HepG2 (cell line): ENCODE measurements around the gene CPNE4. TPM values are rescaled to one million over a fixed set of nuclear protein-coding genes. Genes with fewer than 3 reads are reported as not detected.

Source experiments
- CEBPB ChIP-seq: IDR thresholded peaks from 2 replicates; pipeline ENCODE4 v1.6.1; 2011; ENCODE audit warnings: low read depth, low read length, improper control_type of control experiment, borderline replicate concordance
- FOSL1 ChIP-seq: sonication (generic); formaldehyde crosslinking; IDR thresholded peaks from 2 replicates; pipeline ENCODE4 v1.9.0; 2021; ENCODE audit warnings: missing genetic modification reagents, borderline replicate concordance
- HDAC6 ChIP-seq: fragments of 200-600 bp; sonication (generic); IDR thresholded peaks from 2 replicates; pipeline ENCODE4 v1.7.0; 2017; ENCODE audit warnings: mild to moderate bottlenecking, antibody characterized with exemption, low read length, low read depth
- NFE2 ChIP-seq: sonication (generic); formaldehyde crosslinking; IDR thresholded peaks from 2 replicates; pipeline ENCODE4 v1.4.0; 2020; ENCODE audit warnings: missing genetic modification reagents
- PAX8 ChIP-seq: sonication (generic); formaldehyde crosslinking; IDR thresholded peaks from 2 replicates; pipeline ENCODE4 v1.8.0; 2022; ENCODE audit warnings: mild to moderate bottlenecking, missing genetic modification reagents, borderline replicate concordance
- SNRNP70 ChIP-seq: fragments of 200-400 bp; formaldehyde crosslinking; IDR thresholded peaks from 2 replicates; pipeline ENCODE4 v1.6.1; 2017; ENCODE audit warnings: mild to moderate bottlenecking, low read depth, low read length, moderate library complexity
- SRY ChIP-seq: sonication (generic); formaldehyde crosslinking; IDR thresholded peaks from 2 replicates; pipeline ENCODE4 v1.8.0; 2022; ENCODE audit warnings: mild to moderate bottlenecking, missing genetic modification reagents
- SYNCRIP ChIP-seq: fragments of 200-400 bp; formaldehyde crosslinking; IDR thresholded peaks from 2 replicates; pipeline ENCODE4 v1.6.1; 2018; ENCODE audit warnings: mild to moderate bottlenecking, low read depth, low read length; ENCODE audit not compliant: insufficient read depth
- ZNF33A ChIP-seq: sonication (generic); formaldehyde crosslinking; IDR thresholded peaks from 2 replicates; pipeline ENCODE4 v1.5.1; 2020; ENCODE audit warnings: missing genetic modification reagents, mild to moderate bottlenecking, moderate library complexity, borderline replicate concordance
- ZNF34 ChIP-seq: sonication (generic); formaldehyde crosslinking; IDR thresholded peaks from 2 replicates; pipeline ENCODE4 v1.4.0; 2020; ENCODE audit warnings: mild to moderate bottlenecking, missing genetic modification reagents, borderline replicate concordance
- polyA plus RNA-seq, 8 experiments: library from polyadenylated mRNA; depleted of rRNA in 3 of 8; stranded (reverse) in 7 of 8; unstranded in 1 of 8; fragments of >200 nt; fragmentation: Illumina TruSeq in 4 of 8; extraction: Trizol in 4 of 8; gene quantifications; 2 replicates each; pipeline versions ENCODE4 v1.2.1 to v1.2.3, GENCODE V29; 2011 to 2016; ENCODE audit warnings: low read depth in 4 of 8, missing spikeins in 1 of 8, mixed read lengths in 1 of 8; ENCODE audit not compliant: insufficient read depth in 1 of 8
- total RNA-seq, 5 experiments: library from RNA; depleted of rRNA; stranded (reverse); fragments of >200 nt; fragmentation: Illumina TruSeq; extraction: Trizol; gene quantifications; 2 replicates each; pipeline ENCODE4 v1.2.3, GENCODE V29; 2016; ENCODE audit warnings: low read depth in 1 of 5
- TF ChIP-seq, protein P1 (sequence below), 2 experiments: IDR thresholded peaks; 2 replicates each; pipeline ENCODE4 v1.6.1; 2011 to 2012; ENCODE audit warnings: low read length in 2 of 2, borderline replicate concordance in 1 of 2, low read depth in 1 of 2, mild to moderate bottlenecking in 1 of 2, moderate library complexity in 1 of 2
- TF ChIP-seq, protein P2 (sequence below): sonication (generic); formaldehyde crosslinking; IDR thresholded peaks from 2 replicates; pipeline ENCODE4 v1.8.1; 2023; ENCODE audit warnings: missing genetic modification reagents, inconsistent platforms, borderline replicate concordance
- TF ChIP-seq, protein P3 (sequence below): sonication (generic); formaldehyde crosslinking; IDR thresholded peaks from 2 replicates; pipeline ENCODE4 v1.5.0; 2020; ENCODE audit warnings: mild to moderate bottlenecking, missing genetic modification reagents, borderline replicate concordance
- TF ChIP-seq, protein P4 (sequence below): sonication (generic); formaldehyde crosslinking; IDR thresholded peaks from 2 replicates; pipeline ENCODE4 v1.8.1; 2023; ENCODE audit warnings: mild to moderate bottlenecking, missing genetic modification reagents, borderline replicate concordance

CPNE4 gene
- total and polyA plus RNA-seq, 2 of the 13 experiments (the other 11 are each of a cell fraction or from before 2014, with no cell fraction given) = not detected

DNA sequence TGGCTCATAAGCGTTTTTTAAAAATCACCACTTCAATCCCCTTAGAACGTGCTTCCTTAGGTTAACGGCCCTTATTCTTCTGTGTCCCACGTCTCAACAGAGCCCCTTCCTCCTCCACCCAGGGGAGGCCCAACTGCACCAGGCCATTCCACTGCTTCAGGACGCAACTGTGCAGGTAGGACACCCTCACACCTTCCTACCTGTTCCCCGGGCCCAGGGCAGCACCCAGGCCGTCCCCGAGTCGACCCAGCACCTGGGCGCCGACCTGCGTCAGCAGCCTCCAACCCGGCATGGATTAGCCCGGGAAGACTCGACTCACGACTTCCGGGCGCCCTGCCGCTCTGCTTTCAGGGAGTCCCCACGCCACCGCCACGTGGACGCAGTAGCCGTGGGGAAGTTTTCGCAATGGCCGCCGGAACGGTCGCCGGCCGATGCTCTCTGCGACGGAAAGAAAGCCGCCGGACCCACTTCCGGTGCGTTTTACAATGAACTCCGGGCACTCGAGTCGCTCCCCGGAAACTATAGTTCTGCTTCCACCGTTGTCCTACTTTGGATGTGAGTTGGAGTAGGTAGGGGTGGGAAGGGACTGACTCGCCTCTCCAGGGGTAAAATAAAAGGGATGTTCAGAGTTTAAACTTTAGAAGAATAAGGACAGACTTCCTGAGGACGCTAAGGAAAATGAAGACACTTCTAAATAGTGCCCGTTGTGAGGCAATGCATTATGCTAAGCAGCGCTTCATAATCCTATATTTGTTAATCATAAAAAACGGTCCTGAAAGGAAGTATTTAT is 532.1 kb downstream of the CPNE4 start, which contains the start of gene MRPL3 (continued):
- TF ChIP-seq, protein P1, sequence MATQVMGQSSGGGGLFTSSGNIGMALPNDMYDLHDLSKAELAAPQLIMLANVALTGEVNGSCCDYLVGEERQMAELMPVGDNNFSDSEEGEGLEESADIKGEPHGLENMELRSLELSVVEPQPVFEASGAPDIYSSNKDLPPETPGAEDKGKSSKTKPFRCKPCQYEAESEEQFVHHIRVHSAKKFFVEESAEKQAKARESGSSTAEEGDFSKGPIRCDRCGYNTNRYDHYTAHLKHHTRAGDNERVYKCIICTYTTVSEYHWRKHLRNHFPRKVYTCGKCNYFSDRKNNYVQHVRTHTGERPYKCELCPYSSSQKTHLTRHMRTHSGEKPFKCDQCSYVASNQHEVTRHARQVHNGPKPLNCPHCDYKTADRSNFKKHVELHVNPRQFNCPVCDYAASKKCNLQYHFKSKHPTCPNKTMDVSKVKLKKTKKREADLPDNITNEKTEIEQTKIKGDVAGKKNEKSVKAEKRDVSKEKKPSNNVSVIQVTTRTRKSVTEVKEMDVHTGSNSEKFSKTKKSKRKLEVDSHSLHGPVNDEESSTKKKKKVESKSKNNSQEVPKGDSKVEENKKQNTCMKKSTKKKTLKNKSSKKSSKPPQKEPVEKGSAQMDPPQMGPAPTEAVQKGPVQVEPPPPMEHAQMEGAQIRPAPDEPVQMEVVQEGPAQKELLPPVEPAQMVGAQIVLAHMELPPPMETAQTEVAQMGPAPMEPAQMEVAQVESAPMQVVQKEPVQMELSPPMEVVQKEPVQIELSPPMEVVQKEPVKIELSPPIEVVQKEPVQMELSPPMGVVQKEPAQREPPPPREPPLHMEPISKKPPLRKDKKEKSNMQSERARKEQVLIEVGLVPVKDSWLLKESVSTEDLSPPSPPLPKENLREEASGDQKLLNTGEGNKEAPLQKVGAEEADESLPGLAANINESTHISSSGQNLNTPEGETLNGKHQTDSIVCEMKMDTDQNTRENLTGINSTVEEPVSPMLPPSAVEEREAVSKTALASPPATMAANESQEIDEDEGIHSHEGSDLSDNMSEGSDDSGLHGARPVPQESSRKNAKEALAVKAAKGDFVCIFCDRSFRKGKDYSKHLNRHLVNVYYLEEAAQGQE (IDR thresholded peaks at IDR 0.05; ENCODE audit: borderline replicate concordance in 1 of 2, low read depth in 1 of 2, low read length in 2 of 2) = peak in 1 of 2 experiments; percentile 75; a peak in 1 of 4 replicates
- TF ChIP-seq ZNF33A (0 out of 2 replicates have a peak, but pooled peaks have one; percentile 80), FOSL1 (CRISPR knock-in tag) (peak; percentile 64; the same call in 1 of the 2 replicates), HDAC6 (no peak), SRY (CRISPR knock-in tag) (peak; percentile 98), SNRNP70 (no peak), NFE2 (no peak), ZNF34 (no peak), SYNCRIP (no peak), PAX8 (0 out of 2 replicates have a peak, but pooled peaks have one; percentile 39), CEBPB (peak; percentile 86)
- TF ChIP-seq, protein P2, sequence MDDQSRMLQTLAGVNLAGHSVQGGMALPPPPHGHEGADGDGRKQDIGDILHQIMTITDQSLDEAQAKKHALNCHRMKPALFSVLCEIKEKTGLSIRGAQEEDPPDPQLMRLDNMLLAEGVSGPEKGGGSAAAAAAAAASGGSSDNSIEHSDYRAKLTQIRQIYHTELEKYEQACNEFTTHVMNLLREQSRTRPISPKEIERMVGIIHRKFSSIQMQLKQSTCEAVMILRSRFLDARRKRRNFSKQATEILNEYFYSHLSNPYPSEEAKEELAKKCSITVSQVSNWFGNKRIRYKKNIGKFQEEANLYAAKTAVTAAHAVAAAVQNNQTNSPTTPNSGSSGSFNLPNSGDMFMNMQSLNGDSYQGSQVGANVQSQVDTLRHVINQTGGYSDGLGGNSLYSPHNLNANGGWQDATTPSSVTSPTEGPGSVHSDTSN = 0 out of 2 replicates have a peak, but pooled peaks have one; percentile 25
- TF ChIP-seq, protein P3, sequence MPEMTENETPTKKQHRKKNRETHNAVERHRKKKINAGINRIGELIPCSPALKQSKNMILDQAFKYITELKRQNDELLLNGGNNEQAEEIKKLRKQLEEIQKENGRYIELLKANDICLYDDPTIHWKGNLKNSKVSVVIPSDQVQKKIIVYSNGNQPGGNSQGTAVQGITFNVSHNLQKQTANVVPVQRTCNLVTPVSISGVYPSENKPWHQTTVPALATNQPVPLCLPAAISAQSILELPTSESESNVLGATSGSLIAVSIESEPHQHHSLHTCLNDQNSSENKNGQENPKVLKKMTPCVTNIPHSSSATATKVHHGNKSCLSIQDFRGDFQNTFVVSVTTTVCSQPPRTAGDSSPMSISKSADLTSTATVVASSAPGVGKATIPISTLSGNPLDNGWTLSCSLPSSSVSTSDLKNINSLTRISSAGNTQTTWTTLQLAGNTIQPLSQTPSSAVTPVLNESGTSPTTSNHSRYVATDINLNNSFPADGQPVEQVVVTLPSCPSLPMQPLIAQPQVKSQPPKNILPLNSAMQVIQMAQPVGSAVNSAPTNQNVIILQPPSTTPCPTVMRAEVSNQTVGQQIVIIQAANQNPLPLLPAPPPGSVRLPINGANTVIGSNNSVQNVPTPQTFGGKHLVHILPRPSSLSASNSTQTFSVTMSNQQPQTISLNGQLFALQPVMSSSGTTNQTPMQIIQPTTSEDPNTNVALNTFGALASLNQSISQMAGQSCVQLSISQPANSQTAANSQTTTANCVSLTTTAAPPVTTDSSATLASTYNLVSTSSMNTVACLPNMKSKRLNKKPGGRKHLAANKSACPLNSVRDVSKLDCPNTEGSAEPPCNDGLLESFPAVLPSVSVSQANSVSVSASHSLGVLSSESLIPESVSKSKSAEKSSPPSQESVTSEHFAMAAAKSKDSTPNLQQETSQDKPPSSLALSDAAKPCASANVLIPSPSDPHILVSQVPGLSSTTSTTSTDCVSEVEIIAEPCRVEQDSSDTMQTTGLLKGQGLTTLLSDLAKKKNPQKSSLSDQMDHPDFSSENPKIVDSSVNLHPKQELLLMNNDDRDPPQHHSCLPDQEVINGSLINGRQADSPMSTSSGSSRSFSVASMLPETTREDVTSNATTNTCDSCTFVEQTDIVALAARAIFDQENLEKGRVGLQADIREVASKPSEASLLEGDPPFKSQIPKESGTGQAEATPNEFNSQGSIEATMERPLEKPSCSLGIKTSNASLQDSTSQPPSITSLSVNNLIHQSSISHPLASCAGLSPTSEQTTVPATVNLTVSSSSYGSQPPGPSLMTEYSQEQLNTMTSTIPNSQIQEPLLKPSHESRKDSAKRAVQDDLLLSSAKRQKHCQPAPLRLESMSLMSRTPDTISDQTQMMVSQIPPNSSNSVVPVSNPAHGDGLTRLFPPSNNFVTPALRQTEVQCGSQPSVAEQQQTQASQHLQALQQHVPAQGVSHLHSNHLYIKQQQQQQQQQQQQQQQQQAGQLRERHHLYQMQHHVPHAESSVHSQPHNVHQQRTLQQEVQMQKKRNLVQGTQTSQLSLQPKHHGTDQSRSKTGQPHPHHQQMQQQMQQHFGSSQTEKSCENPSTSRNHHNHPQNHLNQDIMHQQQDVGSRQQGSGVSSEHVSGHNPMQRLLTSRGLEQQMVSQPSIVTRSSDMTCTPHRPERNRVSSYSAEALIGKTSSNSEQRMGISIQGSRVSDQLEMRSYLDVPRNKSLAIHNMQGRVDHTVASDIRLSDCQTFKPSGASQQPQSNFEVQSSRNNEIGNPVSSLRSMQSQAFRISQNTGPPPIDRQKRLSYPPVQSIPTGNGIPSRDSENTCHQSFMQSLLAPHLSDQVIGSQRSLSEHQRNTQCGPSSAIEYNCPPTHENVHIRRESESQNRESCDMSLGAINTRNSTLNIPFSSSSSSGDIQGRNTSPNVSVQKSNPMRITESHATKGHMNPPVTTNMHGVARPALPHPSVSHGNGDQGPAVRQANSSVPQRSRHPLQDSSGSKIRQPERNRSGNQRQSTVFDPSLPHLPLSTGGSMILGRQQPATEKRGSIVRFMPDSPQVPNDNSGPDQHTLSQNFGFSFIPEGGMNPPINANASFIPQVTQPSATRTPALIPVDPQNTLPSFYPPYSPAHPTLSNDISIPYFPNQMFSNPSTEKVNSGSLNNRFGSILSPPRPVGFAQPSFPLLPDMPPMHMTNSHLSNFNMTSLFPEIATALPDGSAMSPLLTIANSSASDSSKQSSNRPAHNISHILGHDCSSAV (CRISPR knock-in tag) = no peak
- TF ChIP-seq, protein P4, sequence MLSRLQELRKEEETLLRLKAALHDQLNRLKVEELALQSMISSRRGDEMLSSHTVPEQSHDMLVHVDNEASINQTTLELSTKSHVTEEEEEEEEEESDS (CRISPR knock-in tag) = peak; percentile 88
